ENCODE measurements around the gene MYT1. TPM values are rescaled to one million over a fixed set of nuclear protein-coding genes. Genes with fewer than 3 reads are reported as not detected.

MYT1 gene
- total and polyA plus RNA-seq, 2 of the 13 experiments (the other 11 are each of a cell fraction or from before 2014, with no cell fraction given), result 0.58 to 2.5 TPM

GRCh38 chr20:64200740-64201139, 36.5 kb downstream of the MYT1 start:
- TF ChIP-seq, protein P1, sequence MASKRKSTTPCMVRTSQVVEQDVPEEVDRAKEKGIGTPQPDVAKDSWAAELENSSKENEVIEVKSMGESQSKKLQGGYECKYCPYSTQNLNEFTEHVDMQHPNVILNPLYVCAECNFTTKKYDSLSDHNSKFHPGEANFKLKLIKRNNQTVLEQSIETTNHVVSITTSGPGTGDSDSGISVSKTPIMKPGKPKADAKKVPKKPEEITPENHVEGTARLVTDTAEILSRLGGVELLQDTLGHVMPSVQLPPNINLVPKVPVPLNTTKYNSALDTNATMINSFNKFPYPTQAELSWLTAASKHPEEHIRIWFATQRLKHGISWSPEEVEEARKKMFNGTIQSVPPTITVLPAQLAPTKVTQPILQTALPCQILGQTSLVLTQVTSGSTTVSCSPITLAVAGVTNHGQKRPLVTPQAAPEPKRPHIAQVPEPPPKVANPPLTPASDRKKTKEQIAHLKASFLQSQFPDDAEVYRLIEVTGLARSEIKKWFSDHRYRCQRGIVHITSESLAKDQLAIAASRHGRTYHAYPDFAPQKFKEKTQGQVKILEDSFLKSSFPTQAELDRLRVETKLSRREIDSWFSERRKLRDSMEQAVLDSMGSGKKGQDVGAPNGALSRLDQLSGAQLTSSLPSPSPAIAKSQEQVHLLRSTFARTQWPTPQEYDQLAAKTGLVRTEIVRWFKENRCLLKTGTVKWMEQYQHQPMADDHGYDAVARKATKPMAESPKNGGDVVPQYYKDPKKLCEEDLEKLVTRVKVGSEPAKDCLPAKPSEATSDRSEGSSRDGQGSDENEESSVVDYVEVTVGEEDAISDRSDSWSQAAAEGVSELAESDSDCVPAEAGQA (IDR thresholded peaks at IDR 0.05; ENCODE audit: low read depth), result no peak
- TF ChIP-seq, protein P1 (CRISPR knock-in tag; IDR thresholded peaks at IDR 0.05; ENCODE audit: borderline replicate concordance), result no peak
- TF ChIP-seq, protein P2, sequence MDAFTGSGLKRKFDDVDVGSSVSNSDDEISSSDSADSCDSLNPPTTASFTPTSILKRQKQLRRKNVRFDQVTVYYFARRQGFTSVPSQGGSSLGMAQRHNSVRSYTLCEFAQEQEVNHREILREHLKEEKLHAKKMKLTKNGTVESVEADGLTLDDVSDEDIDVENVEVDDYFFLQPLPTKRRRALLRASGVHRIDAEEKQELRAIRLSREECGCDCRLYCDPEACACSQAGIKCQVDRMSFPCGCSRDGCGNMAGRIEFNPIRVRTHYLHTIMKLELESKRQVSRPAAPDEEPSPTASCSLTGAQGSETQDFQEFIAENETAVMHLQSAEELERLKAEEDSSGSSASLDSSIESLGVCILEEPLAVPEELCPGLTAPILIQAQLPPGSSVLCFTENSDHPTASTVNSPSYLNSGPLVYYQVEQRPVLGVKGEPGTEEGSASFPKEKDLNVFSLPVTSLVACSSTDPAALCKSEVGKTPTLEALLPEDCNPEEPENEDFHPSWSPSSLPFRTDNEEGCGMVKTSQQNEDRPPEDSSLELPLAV (CRISPR knock-in tag; conservative IDR thresholded peaks at IDR 0.05; ENCODE audit: low read depth), result no peak
- TF ChIP-seq, protein P3, sequence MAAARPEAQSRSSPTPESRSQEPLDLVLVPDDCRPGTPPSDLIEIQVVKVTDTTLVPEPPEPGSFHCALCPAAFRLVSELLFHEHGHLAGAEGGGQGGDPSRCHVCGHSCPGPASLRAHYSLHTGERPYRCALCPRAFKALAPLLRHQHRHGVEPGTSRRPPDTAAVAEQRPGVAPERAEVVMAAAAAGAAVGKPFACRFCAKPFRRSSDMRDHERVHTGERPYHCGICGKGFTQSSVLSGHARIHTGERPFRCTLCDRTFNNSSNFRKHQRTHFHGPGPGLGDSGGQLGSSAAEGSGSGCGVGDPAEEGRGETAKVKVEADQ (CRISPR knock-in tag; IDR thresholded peaks at IDR 0.05; ENCODE audit: borderline replicate concordance), result no peak
- TF ChIP-seq KDM5A (IDR thresholded peaks at IDR 0.05; ENCODE audit: borderline replicate concordance, low read length) (no peak), SAFB2 (CRISPR knock-in tag; IDR thresholded peaks at IDR 0.05; ENCODE audit: borderline replicate concordance, low read depth) (no peak), ZNF556 (CRISPR knock-in tag; IDR thresholded peaks at IDR 0.05; ENCODE audit: borderline replicate concordance) (no peak), PAWR (CRISPR knock-in tag; IDR thresholded peaks at IDR 0.05; ENCODE audit: borderline replicate concordance) (no peak), ETV5 (CRISPR knock-in tag; IDR thresholded peaks at IDR 0.05; ENCODE audit: borderline replicate concordance) (no peak), ZNF775 (CRISPR knock-in tag; IDR thresholded peaks at IDR 0.05; ENCODE audit: borderline replicate concordance) (no peak), U2AF1 (optimal IDR thresholded peaks at IDR 0.05; ENCODE audit: low read depth, low read length) (no peak)
- TF ChIP-seq, protein P4, sequence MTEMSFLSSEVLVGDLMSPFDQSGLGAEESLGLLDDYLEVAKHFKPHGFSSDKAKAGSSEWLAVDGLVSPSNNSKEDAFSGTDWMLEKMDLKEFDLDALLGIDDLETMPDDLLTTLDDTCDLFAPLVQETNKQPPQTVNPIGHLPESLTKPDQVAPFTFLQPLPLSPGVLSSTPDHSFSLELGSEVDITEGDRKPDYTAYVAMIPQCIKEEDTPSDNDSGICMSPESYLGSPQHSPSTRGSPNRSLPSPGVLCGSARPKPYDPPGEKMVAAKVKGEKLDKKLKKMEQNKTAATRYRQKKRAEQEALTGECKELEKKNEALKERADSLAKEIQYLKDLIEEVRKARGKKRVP (CRISPR knock-in tag; IDR thresholded peaks at IDR 0.05), result no peak
- no peaks in the 10 kb centered on the region for H3K79me2 ChIP-seq (ENCODE audit: insufficient read depth, low read length)
- 45% methylated on average over 16 of the region's 16 CpGs for WGBS (ENCODE audit: low lambda C conversion rate)
- FAIRE-seq (no peak), DNase-seq (ENCODE audit: low spot score) (no peak), ATAC-seq (no peak)
- H3K9ac ChIP-seq (ENCODE audit: insufficient read depth, low read depth, low read length), result no peak overlapping the region
- CTCF ChIA-PET (ENCODE audit: low intra/inter-chr PET ratio, low total read pairs), result no interaction called here
- no peaks in the 10 kb centered on the region for H3K36me3 ChIP-seq (replicated peaks in 1 of 2; ENCODE audit: control insufficient read depth in 1 of 2, insufficient read depth in 2 of 2, low read length in 2 of 2)
- peaks cover 11% of the 10 kb centered on the region for H3K4me1 ChIP-seq (ENCODE audit: insufficient read depth, low read length)
- in situ Hi-C loops (cut with HindIII; ENCODE audit: extremely low pct_ligation_motif_present, low pct_unique_long_range_greater_than_20kb) (no loop called here), intact Hi-C loops (cut with micrococcal nuclease; ENCODE audit: unreplicated experiment) (no loop called here)
- no TSS peak for BruUV-seq (replicated peaks)
- H3K27ac ChIP-seq (ENCODE audit: extremely low read length, insufficient read depth, low read length), result no peak overlapping the region
- no peaks in the 10 kb centered on the region for H3K9me3 ChIP-seq (ENCODE audit: low read length)
- no peak overlapping the region for H2AFZ ChIP-seq (ENCODE audit: low read length)
- H3K27me3 ChIP-seq (ENCODE audit: control insufficient read depth in 1 of 2, insufficient read depth in 2 of 2, low read length in 2 of 2), result peaks cover 25 to 90% of the 10 kb centered on the region in 2 experiments
- POLR2A ChIA-PET, result no interaction called here
- H3K4me2 ChIP-seq (ENCODE audit: low read depth, low read length), result no peak overlapping the region
- no peak overlapping the region for H3K4me3 ChIP-seq (replicated peaks in 1 of 3; ENCODE audit: insufficient read depth in 1 of 3, low read depth in 2 of 3, low read length in 3 of 3)
- no peaks in the 10 kb centered on the region for H4K20me1 ChIP-seq (ENCODE audit: insufficient read depth, low read length)

All from HepG2 (cell line).